Adipocyte (in vitro differentiated cells): ENCODE data around the gene TLE2.

Source experiments
- DNase-seq: peaks from one replicate; pipeline ENCODE4 v3.0.0-alpha.2; 2015; ENCODE audit warnings: low read depth
- H3K27me3 ChIP-seq: replicated peaks from 2 replicates; pipeline ENCODE4 v1.7.0; 2013; ENCODE audit warnings: mild to moderate bottlenecking, low read length, moderate library complexity; ENCODE audit not compliant: control insufficient read depth, insufficient read depth
- H3K36me3 ChIP-seq: 2 replicates; pipeline ENCODE4 v1.7.0; 2013; ENCODE audit warnings: low read length, mild to moderate bottlenecking, moderate library complexity; ENCODE audit not compliant: control insufficient read depth, insufficient read depth, severe bottlenecking
- H3K4me1 ChIP-seq: 2 replicates; pipeline ENCODE4 v1.7.0; 2013; ENCODE audit warnings: mild to moderate bottlenecking, low read length, moderate library complexity; ENCODE audit not compliant: control insufficient read depth, insufficient read depth
- H3K4me3 ChIP-seq: 2 replicates; pipeline ENCODE4 v1.7.0; 2013; ENCODE audit warnings: mild to moderate bottlenecking, low read length, moderate library complexity
- H3K9ac ChIP-seq: 2 replicates; pipeline ENCODE4 v1.7.0; 2013; ENCODE audit warnings: mild to moderate bottlenecking, low read length, moderate library complexity
- H3K9me3 ChIP-seq: 2 replicates; pipeline ENCODE4 v1.7.0; 2013; ENCODE audit warnings: mild to moderate bottlenecking, low read length, moderate library complexity; ENCODE audit not compliant: control insufficient read depth

TLE2 gene

GRCh38 chr19:2962018-2962670 lies 66.9 kb downstream of the TLE2 start:
- H3K27me3 ChIP-seq: no peaks in the 10 kb centered on the region

GRCh38 chr19:2960120-2960519 lies 69.0 kb downstream of the TLE2 start:
- Histone ChIP-seq H3K9ac (no peak overlapping the region), H3K36me3 (no peaks in the 10 kb centered on the region), H3K4me3 (no peak overlapping the region), H3K9me3 (no peaks in the 10 kb centered on the region), H3K27me3 (no peaks in the 10 kb centered on the region), H3K4me1 (no peaks in the 10 kb centered on the region)
- DNase-seq: no peak

More at GRCh38 chr19:2962018-2962670, 66.9 kb downstream of the TLE2 start:
- peak; percentile 90 for DNase-seq
- Histone ChIP-seq H3K9me3 (no peaks in the 10 kb centered on the region), H3K4me1 (no peaks in the 10 kb centered on the region), H3K36me3 (no peaks in the 10 kb centered on the region), H3K4me3 (no peak overlapping the region), H3K9ac (no peak overlapping the region)

GRCh38 chr19:2957160-2957559 lies 71.9 kb downstream of the TLE2 start:
- Histone ChIP-seq H3K9ac (no peak overlapping the region), H3K36me3 (no peaks in the 10 kb centered on the region), H3K4me3 (no peak overlapping the region), H3K9me3 (no peaks in the 10 kb centered on the region), H3K4me1 (peaks cover 9% of the 10 kb centered on the region), H3K27me3 (no peaks in the 10 kb centered on the region)
- no peak for DNase-seq

GRCh38 chr19:2952953-2953481 lies 76.1 kb downstream of the TLE2 start:
- Histone ChIP-seq H3K9me3 (no peaks in the 10 kb centered on the region), H3K27me3 (no peaks in the 10 kb centered on the region), H3K9ac (peak overlapping the region; percentile 80), H3K4me3 (peak overlapping the region; percentile 79), H3K4me1 (peaks cover 18% of the 10 kb centered on the region), H3K36me3 (no peaks in the 10 kb centered on the region)
- peak; percentile 33 for DNase-seq

- H3K4me1 ChIP-seq: peaks cover 33% of the 10 kb centered on the region
- no peaks in the 10 kb centered on the region for H3K27me3 ChIP-seq
- no peaks in the 10 kb centered on the region for H3K9me3 ChIP-seq
- H3K9ac ChIP-seq: peak overlapping the region; percentile 95
- peak overlapping the region; percentile 92 for H3K4me3 ChIP-seq
- H3K36me3 ChIP-seq: no peaks in the 10 kb centered on the region
- peak; percentile 100 for DNase-seq
These were observed 78.6 kb downstream of the TLE2 start for GRCh38 chr19:2950286-2951124.

- H3K4me3 ChIP-seq: peak overlapping the region; percentile 92
- DNase-seq: no peak
- H3K9ac ChIP-seq: peak overlapping the region; percentile 95
- no peaks in the 10 kb centered on the region for H3K9me3 ChIP-seq
- no peaks in the 10 kb centered on the region for H3K36me3 ChIP-seq
- H3K27me3 ChIP-seq: no peaks in the 10 kb centered on the region
- H3K4me1 ChIP-seq: peaks cover 34% of the 10 kb centered on the region
These were observed 79.2 kb downstream of the TLE2 start for GRCh38 chr19:2949939-2950285.
